ENCODE results near the gene IL34.

Gene IL34

DNA sequence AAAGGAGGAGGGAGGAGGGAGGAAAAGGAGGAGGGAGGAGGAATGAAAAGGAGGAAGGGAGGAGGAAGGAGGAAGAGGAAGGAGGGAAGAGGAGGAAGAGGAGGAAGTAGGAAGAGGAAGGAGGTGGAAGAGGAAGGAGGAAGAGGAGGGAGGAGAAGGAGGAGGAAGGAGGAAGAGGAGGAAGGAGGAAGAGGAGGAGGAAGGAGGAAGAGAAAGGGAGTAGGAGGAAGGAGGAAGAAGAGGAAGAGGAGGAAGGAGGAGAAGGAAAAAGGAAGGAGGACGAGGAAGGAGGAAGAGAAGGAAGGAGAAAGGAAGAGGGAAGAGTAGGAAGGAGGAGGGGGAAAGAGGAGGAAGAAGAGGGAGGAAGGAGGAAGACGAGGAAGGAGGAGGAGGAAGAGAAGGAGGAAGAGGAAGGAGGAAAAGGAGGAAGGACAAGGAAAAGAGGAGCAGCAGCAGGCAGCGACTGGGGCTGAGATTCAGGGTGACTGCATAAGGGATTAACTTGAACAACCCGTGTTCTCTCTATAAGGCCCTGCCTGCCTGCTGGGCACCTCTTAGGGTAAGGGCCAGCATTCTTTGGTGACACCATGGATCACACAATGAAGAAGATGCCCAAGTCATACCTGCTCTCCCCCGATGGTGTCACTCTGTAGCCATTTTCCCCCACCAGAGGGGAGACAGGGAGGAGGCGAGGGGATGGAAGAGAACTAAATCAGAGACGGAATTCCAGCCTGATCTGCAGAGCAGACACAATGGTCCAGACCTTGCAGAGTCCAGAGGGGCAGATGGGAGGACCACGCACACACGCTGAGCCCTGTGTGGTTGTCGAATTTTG is 1.4 kb upstream of the IL34 start:
- Mint-ChIP-seq H3K27ac (no peak overlapping the region), H3K9me3 (peaks cover 8% of the 10 kb centered on the region), H3K27me3 (no peaks in the 10 kb centered on the region), H3K36me3 (ENCODE audit: low read depth) (no peaks in the 10 kb centered on the region), H3K4me1 (ENCODE audit: low read depth) (no peaks in the 10 kb centered on the region), H3K4me3 (no peak overlapping the region)
- intact Hi-C loops (cut with micrococcal nuclease), result no loop called here

DNA sequence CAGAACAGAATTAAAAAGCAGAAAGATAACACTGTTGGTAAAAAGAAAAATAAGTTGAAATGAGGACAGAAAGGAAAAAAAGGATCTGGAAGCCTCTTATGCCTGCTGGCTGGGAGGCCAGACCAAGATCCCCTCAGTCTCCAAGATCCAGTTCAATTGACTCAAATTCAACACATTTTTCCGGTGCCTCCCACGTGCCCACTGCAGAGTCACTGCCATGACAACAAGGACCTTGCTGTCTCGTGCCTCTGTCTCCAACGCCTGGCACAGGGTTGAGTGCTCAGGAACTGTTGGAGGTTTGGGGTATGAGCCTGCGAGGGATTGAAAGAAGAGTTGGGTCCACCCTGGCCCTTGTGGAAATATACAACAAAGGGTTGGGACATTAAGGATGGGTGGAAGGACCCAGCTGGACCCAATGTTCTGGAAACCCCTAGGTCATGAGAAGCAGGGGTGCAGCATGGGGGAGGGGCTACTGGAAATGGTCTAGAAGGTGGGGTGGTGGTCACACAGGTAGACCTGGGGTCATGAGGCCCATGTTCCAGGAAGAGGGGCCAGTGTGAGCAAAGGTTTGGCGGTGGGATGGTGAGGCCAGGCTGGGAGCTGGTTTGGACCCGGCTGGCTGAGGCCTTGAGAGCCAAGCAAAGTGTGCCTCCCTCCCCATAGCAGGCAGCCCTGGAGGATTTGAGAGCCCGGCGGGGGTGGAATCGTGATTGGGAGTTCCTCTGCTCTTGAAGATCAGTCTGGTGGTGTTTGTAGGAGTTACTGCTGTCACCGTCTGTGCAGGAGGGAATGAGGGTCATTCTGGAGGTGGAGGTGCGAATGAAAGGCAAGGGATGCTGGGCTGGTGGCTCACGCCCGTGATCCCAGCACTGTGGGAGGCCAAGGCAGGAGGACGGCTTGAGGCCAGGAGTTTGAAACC is 1.3 kb downstream of the IL34 start:
- no peaks in the 10 kb centered on the region for H3K27me3 Mint-ChIP-seq
- no peaks in the 10 kb centered on the region for H3K36me3 Mint-ChIP-seq (ENCODE audit: low read depth)
- no peaks in the 10 kb centered on the region for H3K4me1 Mint-ChIP-seq (ENCODE audit: low read depth)
- no peak overlapping the region for H3K4me3 Mint-ChIP-seq
- H3K9me3 Mint-ChIP-seq, result peaks cover 8% of the 10 kb centered on the region
- H3K27ac Mint-ChIP-seq, result no peak overlapping the region
- intact Hi-C loops (cut with micrococcal nuclease), result no loop called here

DNA sequence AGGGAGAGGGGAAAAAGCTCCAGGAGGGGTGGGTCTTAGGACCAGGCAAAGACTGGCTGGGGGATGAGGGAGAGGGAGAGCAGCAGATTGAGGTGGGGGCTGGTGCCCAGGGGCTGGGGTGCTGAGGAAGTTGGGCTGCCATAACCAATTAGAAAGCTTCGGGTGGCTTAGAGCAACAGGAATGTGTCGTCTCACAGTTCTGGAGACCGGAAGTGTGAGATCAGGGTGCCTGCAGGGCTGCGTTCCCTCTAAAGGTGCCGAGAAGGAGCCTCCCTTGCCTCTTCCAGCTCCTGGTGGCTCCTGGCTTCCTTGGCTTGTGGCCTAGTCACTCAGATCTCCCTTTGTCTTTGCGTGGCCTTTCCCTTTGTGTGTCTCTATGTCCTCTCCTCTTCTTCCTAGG is 2.2 kb downstream of the IL34 start:
- no peaks in the 10 kb centered on the region for H3K36me3 Mint-ChIP-seq (ENCODE audit: low read depth)
- no peak overlapping the region for H3K4me3 Mint-ChIP-seq
- H3K4me1 Mint-ChIP-seq (ENCODE audit: low read depth), result peaks cover under 1% of the 10 kb centered on the region
- H3K27me3 Mint-ChIP-seq, result no peaks in the 10 kb centered on the region
- peaks cover 8% of the 10 kb centered on the region for H3K9me3 Mint-ChIP-seq
- no peak overlapping the region for H3K27ac Mint-ChIP-seq
- intact Hi-C loops (cut with micrococcal nuclease), result no loop called here

DNA sequence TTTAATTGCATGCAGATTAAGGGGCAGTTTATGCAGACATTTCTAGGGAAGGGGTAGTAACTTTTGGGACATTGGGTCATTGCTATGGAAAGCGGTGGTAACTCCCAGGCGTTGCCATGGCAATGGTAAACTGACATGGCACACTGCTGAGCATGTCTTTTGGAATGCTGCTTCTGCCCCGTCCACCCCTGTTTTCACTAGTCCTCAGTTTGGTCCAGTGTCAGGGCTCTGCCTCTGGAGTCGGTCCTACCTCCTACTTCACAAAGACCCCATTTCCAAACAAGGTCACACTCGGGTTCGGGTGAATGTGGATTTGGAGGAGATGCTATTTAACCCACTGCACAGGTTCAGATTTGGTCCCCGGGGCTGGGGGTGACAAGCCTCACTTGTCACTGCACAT is 2.9 kb downstream of the IL34 start:
- intact Hi-C loops (cut with micrococcal nuclease), result no loop called here
- Mint-ChIP-seq H3K27me3 (peaks cover 4% of the 10 kb centered on the region), H3K9me3 (peaks cover 8% of the 10 kb centered on the region), H3K27ac (no peak overlapping the region), H3K4me1 (ENCODE audit: low read depth) (peaks cover 6% of the 10 kb centered on the region), H3K4me3 (no peak overlapping the region), H3K36me3 (ENCODE audit: low read depth) (no peaks in the 10 kb centered on the region)

DNA sequence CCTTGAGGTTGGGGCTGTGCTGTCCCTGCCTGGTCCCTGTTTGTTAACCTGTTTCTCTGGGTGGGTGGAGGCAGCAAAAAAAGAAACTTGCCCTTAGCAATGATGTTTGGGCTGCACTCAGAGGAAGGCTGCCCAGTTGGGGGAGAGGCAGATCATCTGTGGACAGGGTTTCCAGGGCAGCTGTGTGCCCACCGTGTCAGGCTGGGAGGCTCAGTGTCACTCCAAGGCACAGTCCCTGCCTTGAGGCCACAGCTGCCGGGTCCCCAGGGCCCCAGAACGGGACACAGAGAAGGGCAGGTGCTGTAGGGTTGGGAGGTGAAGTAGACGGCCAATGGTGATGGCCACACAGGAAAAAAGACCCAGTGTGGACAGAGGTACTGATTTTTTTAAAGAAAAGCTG is 3.9 kb downstream of the IL34 start:
- peaks cover under 1% of the 10 kb centered on the region for H3K9me3 Mint-ChIP-seq
- no peak overlapping the region for H3K27ac Mint-ChIP-seq
- H3K36me3 Mint-ChIP-seq (ENCODE audit: low read depth), result no peaks in the 10 kb centered on the region
- H3K4me1 Mint-ChIP-seq (ENCODE audit: low read depth), result peaks cover 6% of the 10 kb centered on the region
- H3K27me3 Mint-ChIP-seq, result peaks cover 4% of the 10 kb centered on the region
- intact Hi-C loops (cut with micrococcal nuclease), result loop anchor here (5.0 to 10.0 kb wide), 2 partner anchors 275 to 318 kb away; no protein-coding TSS in a partner anchor
- no peak overlapping the region for H3K4me3 Mint-ChIP-seq

DNA sequence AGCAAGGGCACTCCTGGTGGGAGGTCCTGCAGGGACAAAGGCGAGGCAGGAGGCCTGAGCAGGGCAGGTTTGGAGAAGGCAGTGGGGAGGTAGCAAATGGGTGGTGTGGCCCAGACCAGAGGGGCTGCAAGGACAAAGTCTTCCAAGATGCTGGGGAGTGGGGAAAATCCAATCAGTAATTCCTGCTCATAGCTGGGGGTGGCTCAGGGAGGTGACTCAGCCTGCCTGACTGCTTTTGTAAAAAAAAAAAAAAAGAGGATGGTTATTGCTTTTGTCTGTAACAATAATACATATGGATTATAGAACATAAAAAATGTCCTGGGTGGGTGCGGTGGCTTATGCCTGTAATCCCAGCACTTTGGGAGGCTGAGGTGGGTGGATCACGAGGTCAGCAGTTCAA is 5.2 kb downstream of the IL34 start:
- Mint-ChIP-seq H3K4me1 (ENCODE audit: low read depth) (peaks cover 6% of the 10 kb centered on the region), H3K27ac (no peak overlapping the region), H3K9me3 (no peaks in the 10 kb centered on the region), H3K36me3 (ENCODE audit: low read depth) (no peaks in the 10 kb centered on the region), H3K27me3 (peaks cover 4% of the 10 kb centered on the region), H3K4me3 (no peak overlapping the region)
- intact Hi-C loops (cut with micrococcal nuclease), result loop anchor here (5.0 to 10.0 kb wide), 2 partner anchors 277 to 319 kb away; no protein-coding TSS in a partner anchor

DNA sequence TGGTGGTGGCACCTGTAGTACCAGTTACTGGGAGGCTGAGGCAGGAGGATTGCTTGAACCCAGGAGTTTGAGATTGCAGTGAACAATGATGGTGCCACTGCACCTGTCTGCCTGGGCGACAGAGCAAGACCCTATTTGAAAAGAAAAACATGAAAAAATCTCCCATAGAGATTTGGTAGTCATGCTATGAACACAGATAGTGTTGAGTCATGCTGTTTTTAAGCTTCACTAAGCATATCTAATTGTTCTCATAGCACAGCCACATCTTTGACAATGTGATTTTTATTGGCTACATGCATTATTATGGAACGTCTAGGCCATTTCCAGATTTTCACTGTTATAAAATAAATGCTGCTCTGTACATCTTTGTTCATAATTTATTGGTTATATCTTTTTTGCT is 6.0 kb downstream of the IL34 start:
- no peaks in the 10 kb centered on the region for H3K36me3 Mint-ChIP-seq (ENCODE audit: low read depth)
- no peak overlapping the region for H3K4me3 Mint-ChIP-seq
- intact Hi-C loops (cut with micrococcal nuclease), result loop anchor here (5.0 to 10.0 kb wide), 2 partner anchors 278 to 320 kb away; no protein-coding TSS in a partner anchor
- peaks cover 6% of the 10 kb centered on the region for H3K4me1 Mint-ChIP-seq (ENCODE audit: low read depth)
- H3K27me3 Mint-ChIP-seq, result peaks cover 4% of the 10 kb centered on the region
- no peaks in the 10 kb centered on the region for H3K9me3 Mint-ChIP-seq
- H3K27ac Mint-ChIP-seq, result no peak overlapping the region

DNA sequence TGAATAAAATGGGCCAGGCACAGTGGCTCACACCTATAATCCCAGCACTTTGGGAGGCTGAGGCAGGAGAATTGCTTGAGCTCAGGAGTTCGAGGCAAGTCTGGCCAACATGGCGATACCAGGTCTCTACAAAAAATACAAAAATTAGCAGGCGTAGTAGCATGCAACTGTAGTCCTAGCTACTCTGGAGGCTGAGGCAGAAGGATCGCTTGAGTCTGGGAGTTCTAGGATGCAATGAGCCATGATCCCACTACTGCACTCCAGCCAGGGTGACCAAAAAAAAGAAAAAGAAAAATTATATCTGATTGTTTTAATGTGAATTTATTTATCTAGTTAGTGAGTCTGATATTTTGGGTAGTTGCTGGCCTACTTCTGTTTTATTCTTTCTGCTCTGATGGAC is 7.0 kb downstream of the IL34 start:
- Mint-ChIP-seq H3K27ac (peak overlapping the region; percentile 24), H3K36me3 (ENCODE audit: low read depth) (no peaks in the 10 kb centered on the region), H3K27me3 (peaks cover 4% of the 10 kb centered on the region), H3K4me1 (ENCODE audit: low read depth) (peaks cover 6% of the 10 kb centered on the region), H3K4me3 (no peak overlapping the region), H3K9me3 (no peaks in the 10 kb centered on the region)
- intact Hi-C loops (cut with micrococcal nuclease), result loop anchor here (5.0 to 10.0 kb wide), 2 partner anchors 279 to 321 kb away; no protein-coding TSS in a partner anchor

DNA sequence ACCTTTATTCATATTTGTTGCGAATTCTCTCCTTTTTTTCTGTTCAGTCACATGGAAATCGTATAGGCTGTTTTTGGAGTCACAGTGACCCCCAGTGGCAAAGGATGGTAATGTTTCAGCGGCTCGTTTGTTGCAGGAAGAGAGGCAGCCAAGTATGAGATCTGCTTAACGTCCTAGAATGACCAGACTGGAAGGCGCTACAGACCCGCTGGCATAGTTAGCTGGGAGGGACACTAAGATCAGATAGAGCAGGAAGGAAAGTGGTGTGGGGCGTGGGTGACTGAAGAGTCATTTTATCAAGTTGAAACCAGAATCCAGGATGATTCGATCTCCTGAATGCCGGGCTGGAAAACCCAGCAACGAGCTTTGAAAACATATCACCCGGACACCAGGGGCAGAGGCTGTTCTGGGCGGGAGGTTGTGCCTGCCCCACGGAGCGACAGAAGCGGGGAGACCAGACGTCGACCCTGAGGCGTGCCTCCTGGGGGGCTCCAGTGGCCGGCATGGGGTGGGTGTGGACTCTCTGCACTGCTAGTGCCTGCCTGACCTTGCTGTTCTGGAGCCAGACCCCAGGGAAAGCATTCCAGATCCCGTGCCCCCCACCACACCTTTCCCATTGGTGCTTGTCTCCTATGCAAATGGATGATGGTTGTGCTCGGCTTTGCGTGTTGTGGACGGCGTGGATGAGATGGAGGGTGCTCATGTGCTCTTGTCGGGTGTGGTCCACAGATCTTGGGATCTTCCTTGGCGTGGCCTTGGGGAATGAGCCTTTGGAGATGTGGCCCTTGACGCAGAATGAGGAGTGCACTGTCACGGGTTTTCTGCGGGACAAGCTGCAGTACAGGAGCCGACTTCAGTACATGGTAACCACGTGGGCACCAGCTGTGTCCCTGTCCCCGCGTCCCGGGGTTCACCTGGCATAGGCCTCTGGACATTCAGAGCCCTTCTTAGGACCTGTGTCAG is 7.7 kb downstream of the IL34 start:
- H3K36me3 Mint-ChIP-seq (ENCODE audit: low read depth), result no peaks in the 10 kb centered on the region
- H3K4me1 Mint-ChIP-seq (ENCODE audit: low read depth), result peaks cover 6% of the 10 kb centered on the region
- intact Hi-C loops (cut with micrococcal nuclease), result loop anchor here (5.0 to 10.0 kb wide), 2 partner anchors 279 to 322 kb away; no protein-coding TSS in a partner anchor
- H3K27me3 Mint-ChIP-seq, result peaks cover 4% of the 10 kb centered on the region
- H3K9me3 Mint-ChIP-seq, result no peaks in the 10 kb centered on the region
- peak overlapping the region; percentile 37 for H3K4me3 Mint-ChIP-seq
- peak overlapping the region; percentile 24 for H3K27ac Mint-ChIP-seq

DNA sequence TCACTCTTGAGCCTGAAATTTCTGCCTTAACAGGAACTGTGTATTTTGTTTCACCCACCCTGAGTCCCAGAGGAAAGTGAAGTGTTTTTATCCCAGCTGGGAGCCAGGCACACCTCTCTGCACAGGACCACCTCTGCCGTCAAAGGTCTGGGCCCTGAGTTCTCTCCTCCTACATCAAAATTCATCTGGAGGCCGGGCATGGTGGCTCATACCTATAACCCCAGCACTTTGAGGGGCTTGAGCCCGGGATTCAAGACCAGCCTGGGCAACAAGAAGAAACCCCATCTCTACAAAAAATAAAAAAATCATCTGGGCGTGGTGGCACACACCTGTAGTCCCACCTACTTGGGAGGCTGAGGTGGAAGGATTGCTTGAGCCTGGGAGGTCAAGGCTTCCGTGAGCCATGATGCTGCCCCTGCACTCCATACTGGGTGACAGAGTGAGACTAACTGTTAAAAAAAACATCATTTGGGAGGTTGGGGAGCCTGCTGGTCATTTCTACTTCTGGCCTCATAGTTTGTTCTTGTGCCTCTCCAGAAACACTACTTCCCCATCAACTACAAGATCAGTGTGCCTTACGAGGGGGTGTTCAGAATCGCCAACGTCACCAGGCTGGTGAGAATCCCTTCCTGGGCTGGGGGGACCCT is 9.8 kb downstream of the IL34 start:
- no peaks in the 10 kb centered on the region for H3K36me3 Mint-ChIP-seq (ENCODE audit: low read depth)
- intact Hi-C loops (cut with micrococcal nuclease), result loop anchor here (10.0 kb wide), 1 partner anchor 281 kb away; no protein-coding TSS in a partner anchor
- H3K27me3 Mint-ChIP-seq, result peaks cover 4% of the 10 kb centered on the region
- no peak overlapping the region for H3K4me3 Mint-ChIP-seq
- H3K27ac Mint-ChIP-seq, result no peak overlapping the region
- peaks cover 6% of the 10 kb centered on the region for H3K4me1 Mint-ChIP-seq (ENCODE audit: low read depth)
- H3K9me3 Mint-ChIP-seq, result no peaks in the 10 kb centered on the region

DNA sequence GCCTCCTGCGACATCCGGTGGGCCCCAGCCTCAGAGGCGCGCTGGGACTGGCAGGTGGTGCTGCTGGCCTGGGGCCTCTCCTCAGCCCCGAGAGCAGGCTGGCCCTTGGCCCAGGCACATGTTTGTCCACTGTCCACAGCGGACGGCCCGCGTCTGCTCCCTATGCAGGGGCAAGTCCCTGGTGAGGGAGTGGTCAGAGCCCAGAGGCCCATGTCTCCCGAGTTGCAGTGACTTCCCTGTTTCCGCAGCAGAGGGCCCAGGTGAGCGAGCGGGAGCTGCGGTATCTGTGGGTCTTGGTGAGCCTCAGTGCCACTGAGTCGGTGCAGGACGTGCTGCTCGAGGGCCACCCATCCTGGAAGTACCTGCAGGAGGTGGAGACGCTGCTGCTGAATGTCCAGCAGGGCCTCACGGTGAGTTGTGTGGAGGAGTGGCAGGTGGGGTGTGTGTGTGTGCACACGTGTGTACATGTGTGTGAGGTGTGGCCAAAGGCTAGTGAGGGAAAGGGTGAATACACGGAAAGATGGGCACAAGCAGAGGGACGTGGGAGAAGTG is 10.4 kb downstream of the IL34 start:
- H3K4me1 Mint-ChIP-seq (ENCODE audit: low read depth), result peaks cover 6% of the 10 kb centered on the region
- peaks cover 4% of the 10 kb centered on the region for H3K27me3 Mint-ChIP-seq
- H3K4me3 Mint-ChIP-seq, result no peak overlapping the region
- intact Hi-C loops (cut with micrococcal nuclease), result loop anchor here (10.0 kb wide), 1 partner anchor 282 kb away; no protein-coding TSS in a partner anchor
- no peaks in the 10 kb centered on the region for H3K9me3 Mint-ChIP-seq
- no peaks in the 10 kb centered on the region for H3K36me3 Mint-ChIP-seq (ENCODE audit: low read depth)
- no peak overlapping the region for H3K27ac Mint-ChIP-seq

DNA sequence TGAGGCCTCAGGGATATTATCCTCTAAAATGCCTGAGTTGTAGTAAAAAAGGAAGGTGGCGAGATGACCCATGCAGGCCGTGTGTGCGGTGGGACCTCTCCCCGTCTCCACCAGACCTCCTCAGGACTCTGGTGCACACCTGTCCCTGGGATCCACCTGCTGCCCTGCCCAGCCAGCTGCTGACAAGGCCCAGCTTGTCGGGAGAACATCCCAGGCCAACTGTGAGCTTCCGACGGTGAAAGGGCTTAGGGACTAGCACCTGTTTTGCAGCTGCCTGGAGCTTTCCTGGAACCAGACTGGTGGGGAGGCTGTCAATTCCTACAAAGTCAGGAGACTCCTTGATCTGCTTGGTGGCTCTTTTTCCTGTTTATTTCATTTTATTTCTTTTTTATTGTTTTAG is 11.6 kb downstream of the IL34 start:
- intact Hi-C loops (cut with micrococcal nuclease), result loop anchor here (10.0 kb wide), 1 partner anchor 283 kb away; no protein-coding TSS in a partner anchor
- peaks cover 4% of the 10 kb centered on the region for H3K27me3 Mint-ChIP-seq
- no peak overlapping the region for H3K27ac Mint-ChIP-seq
- H3K4me3 Mint-ChIP-seq, result no peak overlapping the region
- H3K9me3 Mint-ChIP-seq, result no peaks in the 10 kb centered on the region
- H3K4me1 Mint-ChIP-seq (ENCODE audit: low read depth), result peaks cover 6% of the 10 kb centered on the region
- peaks cover under 1% of the 10 kb centered on the region for H3K36me3 Mint-ChIP-seq (ENCODE audit: low read depth)

All from dendritic cell treated with granulocyte-macrophage colony-stimulating factor and Interleukin-4, amounts not matched to agents 40 ng/mL and 50 ng/mL, for 4 days (primary cell).